HepG2 (cell line): ENCODE data around the gene EEF1A2.

Experiments used
- KAT2B ChIP-seq: fragments of 150-350 bp; IDR thresholded peaks from 2 replicates; pipeline ENCODE4 v1.6.1; 2014; ENCODE audit warnings: low read depth, low read length, borderline replicate concordance
- POLR2A ChIP-seq, 2 experiments: IDR thresholded peaks; 2 replicates each; pipeline ENCODE4 v1.6.1; 2011; ENCODE audit warnings: low read depth in 2 of 2, low read length in 2 of 2, mild to moderate bottlenecking in 1 of 2, moderate library complexity in 1 of 2; ENCODE audit not compliant: insufficient read depth in 1 of 2
- SAP130 ChIP-seq: IDR thresholded peaks from 2 replicates; pipeline ENCODE4 v1.6.1; 2016; ENCODE audit warnings: low read depth
- SYNCRIP ChIP-seq: fragments of 200-400 bp; formaldehyde crosslinking; IDR thresholded peaks from 2 replicates; pipeline ENCODE4 v1.6.1; 2018; ENCODE audit warnings: mild to moderate bottlenecking, low read depth, low read length; ENCODE audit not compliant: insufficient read depth

- no peak for TF ChIP-seq SAP130
- no peak for TF ChIP-seq KAT2B
- TF ChIP-seq SYNCRIP, result no peak
- no peak for TF ChIP-seq POLR2A (IDR thresholded peaks at IDR 0.05; ENCODE audit: insufficient read depth in 1 of 2, low read depth in 2 of 2, low read length in 2 of 2)
Measured at GRCh38 chr20:63446216-63447024, 52.5 kb downstream of the EEF1A2 start.
